GM12891 (cell line): ENCODE measurements around the gene RRP7A.
"Not testable (repeated sequence)": the region's sequence is repeated elsewhere in the genome, so short reads cannot be mapped to it uniquely, and the experiment has no call there.

Source experiments
- POLR2A ChIP-seq: IDR thresholded peaks from 2 replicates; pipeline ENCODE4 v1.6.1; 2011; ENCODE audit warnings: low read depth, low read length, control low read depth
- POLR2AphosphoS5 ChIP-seq: IDR thresholded peaks from 2 replicates; pipeline ENCODE4 v1.6.1; 2011; ENCODE audit warnings: low read depth, low read length, control low read depth
- POU2F2 ChIP-seq: IDR thresholded peaks from 2 replicates; pipeline ENCODE4 v1.6.1; 2011; ENCODE audit warnings: low read depth, mild to moderate bottlenecking, control low read depth, low read length, moderate library complexity
- SPI1 ChIP-seq: IDR thresholded peaks from 2 replicates; pipeline ENCODE4 v1.6.1; 2011; ENCODE audit warnings: low read depth, low read length, control low read depth

GRCh38 chr22:42563943-42564342, 44.3 kb upstream of the RRP7A start:
- TF ChIP-seq POLR2A, POU2F2, POLR2AphosphoS5, SPI1: not testable (repeated sequence)
